ENCODE results near the gene DCPS. TPM values are rescaled to one million over a fixed set of nuclear protein-coding genes. Genes with fewer than 3 reads are reported as not detected.

DCPS gene
- total and polyA plus RNA-seq, 2 of the 4 experiments (the other 2 are of a cell fraction) = 19.7 to 34.8 TPM

- intact Hi-C loops (cut with micrococcal nuclease) (no loop called here), in situ Hi-C loops (cut with MboI; ENCODE audit: low sequenced_read_pairs) (no loop called here), dilution Hi-C loops (cut with HindIII; ENCODE audit: low sequenced_read_pairs, unreplicated experiment) (no loop called here)
- Histone ChIP-seq H2BK20ac (ENCODE audit: low read depth, low read length) (no peak overlapping the region), H2AK9ac (replicated peaks; ENCODE audit: low read depth, low read length, poor library complexity) (no peak overlapping the region), H3K4me1 (ENCODE audit: control insufficient read depth, insufficient read depth, low read length) (peaks cover 11% of the 10 kb centered on the region), H3K18ac (ENCODE audit: low read depth, low read length) (no peak overlapping the region), H2BK5ac (ENCODE audit: low read depth, low read length, poor library complexity, severe bottlenecking) (no peak overlapping the region), H2AFZ (replicated peaks; ENCODE audit: low read length, poor library complexity) (no peak overlapping the region), H3K27me3 (ENCODE audit: control insufficient read depth, insufficient read depth, low read length) (no peaks in the 10 kb centered on the region), H2BK120ac (ENCODE audit: low read depth, low read length) (no peak overlapping the region), H4K8ac (ENCODE audit: low read depth in 2 of 2, low read length in 2 of 2) (no peak overlapping the region), H3K36me3 (ENCODE audit: control insufficient read depth, insufficient read depth, low read length) (no peaks in the 10 kb centered on the region), H3K4ac (ENCODE audit: low read depth, low read length) (no peak overlapping the region), H3K14ac (replicated peaks; ENCODE audit: low read depth, low read length) (no peak overlapping the region), H3K27ac (ENCODE audit: insufficient read depth, low read length) (no peak overlapping the region), H4K20me1 (ENCODE audit: insufficient read depth, low read length) (peaks cover 4% of the 10 kb centered on the region; the same call in 1 of the 2 replicates), H3K4me3 (ENCODE audit: insufficient read depth, low read depth, low read length) (no peak overlapping the region), H3K4me2 (ENCODE audit: low read depth, low read length) (no peak overlapping the region), H3K79me1 (ENCODE audit: low read depth in 1 of 2, low read length in 2 of 2) (peaks cover 0 to 11% of the 10 kb centered on the region in 2 experiments; a peak in 2 of 4 replicates), H2BK15ac (ENCODE audit: low read depth, low read length) (no peak overlapping the region), H3K23ac (ENCODE audit: low read depth, low read length) (no peak overlapping the region), H3K56ac (ENCODE audit: extremely low read depth, insufficient read depth, low read length) (no peak overlapping the region), H4K91ac (ENCODE audit: insufficient read depth, low read depth, low read length) (no peak overlapping the region), H3K9ac (ENCODE audit: low read depth, low read length) (no peak overlapping the region), H2AK5ac (ENCODE audit: low read depth, low read length) (no peak overlapping the region), H4K5ac (ENCODE audit: low read depth, low read length) (no peak overlapping the region), H3K9me3 (ENCODE audit: control insufficient read depth, insufficient read depth, low read length) (no peaks in the 10 kb centered on the region), H3K9me1 (ENCODE audit: insufficient read depth, low read length) (peaks cover 21% of the 10 kb centered on the region)
- POLR2A ChIA-PET (ENCODE audit: unreplicated experiment) = interaction anchor here (1.1 kb wide), 1 partner anchor 13 kb away, joined by 4 read pairs; no protein-coding TSS in a partner anchor
- TF ChIP-seq CEBPB (IDR thresholded peaks at IDR 0.05; ENCODE audit: low read depth, low read length) (no peak), BHLHE40 (IDR thresholded peaks at IDR 0.05; ENCODE audit: low read depth, low read length) (no peak), RAD21 (IDR thresholded peaks at IDR 0.05; ENCODE audit: low read length) (no peak), CHD1 (IDR thresholded peaks at IDR 0.05; ENCODE audit: low read depth, low read length) (no peak), MXI1 (IDR thresholded peaks at IDR 0.05; ENCODE audit: borderline replicate concordance, low read depth, low read length) (no peak), MAFK (IDR thresholded peaks at IDR 0.05; ENCODE audit: low read depth, low read length) (no peak)
- TF ChIP-seq, protein P1, sequence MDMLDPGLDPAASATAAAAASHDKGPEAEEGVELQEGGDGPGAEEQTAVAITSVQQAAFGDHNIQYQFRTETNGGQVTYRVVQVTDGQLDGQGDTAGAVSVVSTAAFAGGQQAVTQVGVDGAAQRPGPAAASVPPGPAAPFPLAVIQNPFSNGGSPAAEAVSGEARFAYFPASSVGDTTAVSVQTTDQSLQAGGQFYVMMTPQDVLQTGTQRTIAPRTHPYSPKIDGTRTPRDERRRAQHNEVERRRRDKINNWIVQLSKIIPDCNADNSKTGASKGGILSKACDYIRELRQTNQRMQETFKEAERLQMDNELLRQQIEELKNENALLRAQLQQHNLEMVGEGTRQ (IDR thresholded peaks at IDR 0.05; ENCODE audit: low read depth, low read length) = no peak
- DNase-seq = no peak
- CTCF ChIA-PET = no interaction called here
- BruUV-seq (replicated peaks) = no TSS peak
- ATAC-seq (ENCODE audit: low read depth) = no peak
- WGBS, 2 experiments (ENCODE audit: extremely low coverage in 2 of 2, insufficient read length in 1 of 2) = 100% methylated on average over 1 of the region's 13 CpGs; no CpG with 5 or more reads in 1 of the 2 experiments
These were observed 27.4 kb downstream of the DCPS start for GRCh38 chr11:126331286-126331685.

Measured in IMR-90 (cell line).